Right renal cortex interstitium (tissue), 3 donors: ENCODE data around the gene SMC3. TPM values are rescaled to one million over a fixed set of nuclear protein-coding genes. Genes with fewer than 3 reads are reported as not detected.

ENCODE experiments used
- DNase-seq, 3 donors: peaks; one replicate each; pipeline ENCODE4 v3.0.0-alpha.2; 2013; ENCODE audit warnings: low read depth in 3 of 3, low spot score in 2 of 3
- polyA plus RNA-seq, 3 donors: library from polyadenylated mRNA; unstranded; fragments of 120-200 nt; gene quantifications; one replicate each; pipeline ENCODE4 v1.2.1, GENCODE V29; 2013; ENCODE audit not compliant: insufficient read length in 3 of 3

Gene SMC3
- polyA plus RNA-seq, 3 donors = 97.6 to 116 (median 106) TPM

DNA sequence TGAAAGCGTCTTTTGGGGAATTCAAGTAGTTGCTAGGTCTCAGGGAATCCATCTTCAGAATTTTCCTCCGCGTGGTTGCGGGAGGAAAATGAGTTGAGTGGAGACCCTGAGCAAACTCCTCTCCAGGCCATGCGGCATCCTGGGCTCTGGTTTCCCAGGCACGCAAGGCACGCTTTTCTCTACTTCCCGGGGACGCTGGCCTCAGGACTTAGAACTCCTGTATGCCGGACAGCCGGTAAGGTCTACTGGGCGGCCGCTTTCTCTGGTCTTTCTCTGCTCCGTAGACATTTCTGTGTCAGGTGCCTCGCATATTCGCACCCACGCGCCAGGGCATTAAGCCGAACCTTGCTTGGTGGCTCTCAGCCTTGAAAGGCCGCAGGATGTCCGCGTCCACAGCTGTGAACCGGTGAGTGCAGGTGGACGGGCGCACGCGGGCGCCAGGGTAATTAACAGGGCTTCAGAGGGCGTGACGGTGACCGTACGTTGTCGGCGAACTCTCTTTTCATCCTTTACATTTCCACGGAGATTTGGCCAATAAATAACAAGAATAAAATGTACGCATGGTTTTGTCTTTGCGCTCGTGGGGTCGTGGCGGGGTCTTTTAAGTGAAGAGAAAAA lies 75.6 kb downstream of the SMC3 start:
- DNase-seq = no peak

DNA sequence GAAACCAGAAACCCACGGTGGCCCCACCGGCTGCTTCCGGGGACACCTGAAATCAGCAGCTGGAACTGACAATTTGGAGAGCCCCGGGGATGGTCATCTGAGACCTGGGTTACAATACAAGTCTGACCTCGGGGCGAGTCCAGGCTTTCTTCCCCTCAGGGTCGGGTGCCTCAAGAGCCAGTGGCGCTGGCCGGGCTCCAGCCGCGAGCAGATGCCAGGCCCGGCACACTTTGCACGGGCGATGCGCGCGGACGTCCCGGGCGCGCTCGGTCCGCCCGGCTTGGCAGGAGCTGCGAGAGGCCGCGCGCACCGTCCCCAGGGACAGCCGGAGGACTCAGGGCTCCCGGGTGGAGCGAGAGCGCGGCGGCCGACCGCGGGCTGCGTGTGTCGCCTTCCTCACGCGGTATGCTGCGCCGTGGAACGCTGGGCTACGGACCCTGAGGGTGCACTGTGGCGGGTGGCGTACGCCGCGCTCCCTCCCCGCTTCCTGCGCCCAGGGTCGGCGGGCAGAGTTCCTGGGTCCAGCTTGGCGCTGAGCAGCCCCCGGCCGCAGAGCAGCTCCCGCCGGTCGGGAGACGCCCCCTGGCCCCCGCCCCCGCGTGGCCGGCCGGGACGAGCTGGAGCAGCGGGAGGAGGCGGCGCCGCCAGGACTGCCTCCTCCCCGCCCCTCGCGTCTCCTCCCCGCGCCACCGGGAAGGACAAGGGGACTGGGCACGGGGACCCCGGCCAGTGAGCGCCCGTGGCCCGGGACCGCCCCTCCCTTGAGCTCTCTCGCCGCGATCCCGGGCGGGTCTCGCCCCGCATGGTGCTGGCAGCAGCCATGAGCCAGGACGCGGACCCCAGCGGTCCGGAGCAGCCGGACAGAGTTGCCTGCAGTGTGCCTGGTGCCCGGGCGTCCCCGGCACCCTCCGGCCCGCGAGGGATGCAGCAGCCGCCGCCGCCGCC lies 76.4 kb downstream of the SMC3 start, which contains the start of gene RBM20:
Gene RBM20 (plus strand): TSS at position 684 of the 945 bp plus-strand sequence. CDS start 119 bp downstream, at position 803.
- no peak for DNase-seq

DNA sequence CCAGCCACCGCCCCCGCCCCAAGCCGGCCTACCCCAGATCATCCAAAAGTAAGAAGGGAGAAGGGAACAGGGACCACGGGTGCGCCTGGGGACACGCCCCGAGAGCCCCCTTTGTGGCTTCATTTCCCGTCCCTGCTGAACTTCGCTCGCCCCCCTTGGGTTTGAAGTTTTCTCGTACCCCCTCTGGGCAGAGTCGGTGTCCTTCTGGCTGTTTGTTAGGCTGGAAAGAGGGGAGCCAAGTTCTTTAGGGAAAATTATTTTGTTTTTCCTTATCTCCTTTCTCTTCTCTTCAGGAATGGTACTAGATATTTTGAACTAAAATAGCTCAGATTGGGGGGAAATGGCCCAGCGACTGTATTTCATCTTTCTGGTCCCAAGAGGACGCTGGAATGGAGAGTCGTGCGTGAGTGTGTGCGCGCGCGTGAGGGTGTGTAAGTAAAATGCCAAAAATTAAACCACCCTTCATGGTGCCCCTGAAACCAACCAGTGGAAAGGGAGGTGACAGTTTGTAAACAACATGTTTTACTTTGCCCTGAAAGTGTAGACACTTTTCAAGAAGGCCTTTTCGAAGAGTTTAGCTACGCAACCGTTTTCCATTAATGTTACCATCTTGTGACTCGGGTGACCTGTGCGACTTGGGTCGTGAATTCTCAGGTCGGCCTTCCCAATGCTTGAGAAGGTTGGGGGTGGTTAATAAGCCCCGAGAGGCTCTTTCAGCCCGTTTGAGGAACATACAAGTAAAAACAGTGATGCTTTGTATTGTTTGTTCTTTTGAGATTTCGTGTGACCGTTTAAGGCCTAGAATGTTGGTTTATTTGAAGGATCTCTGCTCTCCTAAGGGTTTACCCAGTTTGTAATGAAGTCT lies 77.3 kb downstream of the SMC3 start:
- no peak for DNase-seq

DNA sequence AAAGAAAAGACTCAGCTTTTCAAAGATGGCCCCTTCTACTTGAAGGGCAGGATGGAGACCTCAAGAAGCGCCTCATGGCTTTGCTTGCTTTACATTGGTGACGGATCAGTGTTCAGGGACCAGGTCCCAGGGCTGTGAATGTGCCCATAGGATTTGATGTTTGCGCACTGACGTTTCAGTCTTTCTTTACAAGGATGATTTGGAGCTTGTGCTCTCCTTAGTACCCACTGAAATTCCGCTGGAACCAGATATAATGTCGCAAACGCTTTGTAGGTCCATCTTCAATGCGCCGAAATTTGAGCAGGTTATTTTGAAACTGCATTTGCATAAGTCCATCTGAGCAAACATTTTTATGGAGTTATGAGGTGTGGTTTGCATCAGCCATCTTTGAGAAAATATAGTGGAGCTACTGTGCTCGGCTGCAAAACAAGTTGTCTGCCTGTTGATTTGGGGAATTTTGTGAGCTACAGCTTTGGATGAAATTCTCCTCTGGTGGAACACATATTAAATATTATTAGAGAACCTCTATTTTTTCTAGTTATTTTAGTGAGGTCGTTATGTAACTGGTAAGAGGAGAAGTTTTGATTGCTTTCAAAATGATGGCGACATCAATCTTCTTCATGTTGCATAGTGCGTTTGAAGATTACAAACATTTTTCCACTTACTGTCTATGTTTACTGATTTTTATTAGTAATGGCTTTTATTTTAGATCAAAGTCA lies 79.1 kb downstream of the SMC3 start:
- DNase-seq = no peak

DNA sequence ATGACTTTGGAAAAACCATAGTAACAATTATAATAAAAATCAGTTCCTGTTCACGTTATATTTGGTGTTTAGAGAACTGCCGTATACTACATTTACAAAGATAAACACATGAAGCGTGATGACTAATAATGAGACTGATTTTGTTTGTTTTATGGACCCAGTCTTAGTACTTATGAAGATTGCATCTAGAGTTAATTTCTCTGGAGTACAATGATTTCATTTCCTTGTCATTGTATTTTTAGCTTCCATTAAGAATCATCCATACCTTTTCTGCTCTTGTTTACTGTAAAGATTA lies 79.6 kb downstream of the SMC3 start:
- no peak for DNase-seq

DNA sequence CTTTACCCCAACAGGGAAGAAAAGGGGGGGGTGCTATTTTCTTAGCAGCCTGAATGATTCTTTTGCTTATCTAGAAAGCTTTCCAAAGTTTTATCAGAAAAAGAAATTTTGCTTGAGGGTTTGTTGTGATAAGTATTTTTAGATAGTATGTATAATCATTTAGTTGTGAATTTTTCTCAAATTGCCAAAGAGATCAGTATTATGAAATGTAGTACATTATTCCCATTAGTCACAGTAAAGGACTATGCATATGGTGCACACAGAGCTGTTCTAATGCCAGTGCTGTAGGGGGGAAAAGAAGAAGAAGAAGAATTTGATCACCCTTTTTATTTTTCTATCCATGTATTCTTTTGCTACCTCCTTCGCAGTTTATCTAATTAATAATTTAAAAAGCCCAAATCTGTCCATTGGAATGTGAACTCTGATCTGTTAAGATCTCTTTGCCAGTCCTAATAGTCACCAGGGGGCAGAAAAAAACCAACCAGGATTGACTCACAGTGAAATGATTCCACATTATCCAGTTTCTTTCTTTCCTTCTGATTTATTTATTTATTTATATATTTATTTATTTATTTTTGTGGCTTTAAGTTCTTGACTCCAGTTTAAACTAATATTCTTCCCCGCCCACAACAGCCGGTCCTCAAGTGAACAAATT lies 81.3 kb downstream of the SMC3 start:
- no peak for DNase-seq

DNA sequence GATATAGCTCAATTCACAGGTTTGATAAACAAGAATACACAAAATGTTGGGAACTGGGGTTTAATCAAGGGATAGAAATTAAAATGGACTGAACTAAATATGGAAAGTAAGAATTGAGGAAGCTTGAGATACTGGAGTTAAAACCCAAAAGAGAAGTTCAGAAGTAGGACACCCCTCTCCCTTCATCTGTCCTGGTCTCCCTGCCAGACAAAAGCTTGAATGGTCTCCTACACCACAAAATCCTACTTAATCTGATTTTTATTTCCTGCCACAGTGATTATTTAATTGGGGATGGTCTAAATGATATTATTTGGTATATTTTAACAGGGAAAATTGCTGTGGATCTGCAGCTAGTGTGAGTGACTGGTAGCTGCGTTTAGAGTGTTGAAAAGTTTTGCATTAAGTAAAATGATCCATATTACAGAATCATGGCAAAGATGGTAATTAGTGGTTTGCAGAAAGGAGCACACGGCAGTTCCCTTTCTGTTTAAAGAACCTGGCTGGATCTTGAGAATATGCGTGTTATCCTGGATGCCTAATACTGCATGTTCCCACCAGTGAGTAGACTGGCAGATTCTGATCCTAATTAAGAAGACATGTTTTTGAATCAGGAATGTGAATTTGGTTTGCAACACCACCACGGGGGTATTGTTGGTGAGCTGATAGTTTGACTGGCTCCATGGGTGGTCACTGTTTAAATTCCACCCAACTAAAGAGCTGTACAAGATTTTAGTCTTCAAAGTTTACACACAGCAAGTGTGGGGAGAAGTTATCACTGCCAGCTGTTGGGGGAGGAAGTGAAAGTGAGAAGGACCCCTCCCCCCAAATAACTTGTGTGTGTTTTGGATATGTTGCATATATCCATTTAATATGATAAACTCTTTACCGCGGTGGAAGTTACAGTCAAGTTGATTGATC lies 82.1 kb downstream of the SMC3 start:
- DNase-seq = no peak

DNA sequence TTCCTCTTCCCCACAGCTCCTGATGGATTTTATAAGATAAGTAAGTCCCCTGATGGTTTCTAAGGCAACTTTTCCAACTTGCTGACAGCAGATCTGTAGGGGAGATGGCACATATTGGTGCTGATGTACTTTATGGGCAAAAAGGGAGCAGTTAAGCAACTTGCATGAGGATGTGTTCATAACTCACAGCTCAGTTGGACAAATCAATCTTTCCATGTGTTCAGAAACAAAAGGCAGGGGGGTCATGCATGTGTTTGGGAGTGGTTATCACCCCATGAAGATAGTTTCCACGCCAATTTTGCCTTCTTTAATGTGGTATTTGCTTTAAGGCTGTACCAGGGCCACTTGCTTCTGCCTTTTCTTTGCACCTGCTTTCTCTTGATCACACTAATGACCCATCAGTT lies 82.8 kb downstream of the SMC3 start:
- no peak for DNase-seq

DNA sequence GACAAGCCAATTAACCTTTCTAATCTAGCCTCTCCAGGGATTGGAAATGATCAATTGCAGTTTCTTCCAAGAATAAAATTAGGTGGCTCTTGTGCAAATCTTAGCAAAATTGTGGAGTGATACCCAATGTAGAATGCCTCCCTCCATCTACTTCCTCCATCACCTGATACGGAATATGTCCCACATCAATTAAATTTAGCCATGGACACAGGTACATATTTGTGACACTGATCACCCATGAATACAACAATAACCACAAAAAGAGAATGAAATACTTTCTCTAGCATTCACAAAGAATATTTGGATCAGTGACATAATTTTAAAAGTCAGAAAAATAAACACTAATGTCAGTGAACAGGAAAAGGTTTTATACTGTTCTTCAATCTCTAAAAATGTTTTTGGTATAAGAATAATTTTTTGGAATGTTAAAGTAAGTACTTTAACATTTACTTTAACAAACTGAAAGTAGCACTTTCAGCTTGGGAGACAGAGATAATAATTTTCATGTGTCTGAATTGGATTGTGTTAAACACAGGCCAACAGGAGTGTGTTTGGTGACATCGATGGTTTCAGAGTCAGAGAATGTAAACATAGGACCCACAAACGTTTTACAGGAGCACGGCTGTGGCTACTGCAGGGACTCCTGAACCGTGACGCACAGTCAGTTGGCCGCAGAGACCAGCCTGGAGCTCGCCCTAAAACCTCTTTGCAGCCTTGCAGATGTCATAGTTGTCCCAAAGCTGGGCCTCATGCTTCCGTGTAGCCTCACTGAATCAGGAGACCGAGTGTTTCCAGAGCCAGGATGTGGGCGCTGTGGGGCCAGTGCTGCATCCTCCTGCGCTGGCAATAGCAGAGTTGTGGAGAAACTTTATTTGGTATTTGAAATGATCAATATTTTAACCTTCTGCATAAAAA lies 83.8 kb downstream of the SMC3 start:
- no peak for DNase-seq

DNA sequence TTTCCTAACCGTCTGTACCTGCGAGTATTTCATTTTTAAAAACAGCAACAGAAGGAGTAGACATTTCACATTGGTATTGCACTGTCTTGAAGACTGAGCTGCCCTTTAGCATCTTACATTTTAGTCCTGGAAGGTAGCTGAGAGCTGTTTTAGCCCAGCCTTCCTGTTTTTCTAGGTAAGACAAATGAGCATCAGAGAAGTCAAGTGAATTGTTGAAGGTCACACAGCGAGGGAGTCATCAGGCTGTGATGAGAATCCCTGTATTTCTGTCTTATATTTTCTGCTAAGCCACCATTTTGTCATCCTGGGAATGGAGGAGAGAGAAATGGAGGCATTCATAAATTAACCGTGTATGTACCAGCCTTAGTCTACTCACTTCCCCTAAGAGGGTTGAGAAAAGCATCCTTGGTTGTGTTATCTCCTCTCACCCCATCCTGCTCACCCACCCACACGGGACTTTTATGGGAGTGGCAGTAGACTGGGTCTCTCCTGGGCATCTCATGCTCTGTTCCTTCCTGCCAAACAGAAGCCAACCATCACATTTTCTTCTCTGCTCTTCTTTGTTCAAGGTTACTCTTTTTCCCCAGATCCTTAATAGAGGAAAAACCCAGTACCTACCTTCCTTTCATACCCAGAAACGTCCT lies 85.1 kb downstream of the SMC3 start:
- no peak for DNase-seq

Other genes with a start within 250 kb of the SMC3 start
- 10 to 100 TPM; 12.8 to 14.4 (median 13.1) TPM for gene DUSP5, start 69.8 kb upstream of the SMC3 start, polyA plus RNA-seq
- 1 to 10 TPM; 2.6 to 5.1 (median 4.7) TPM for gene RBM20, start 76.6 kb downstream of the SMC3 start, polyA plus RNA-seq